Middle frontal gyrus (tissue), 1 donor: Measurements from ENCODE around the gene NTN3.

Source experiments
- DNase-seq: peaks from one replicate; pipeline ENCODE4 v3.0.0-alpha.2; 2015; ENCODE audit warnings: low spot score; ENCODE audit errors: extremely low spot score

NTN3 gene

DNA sequence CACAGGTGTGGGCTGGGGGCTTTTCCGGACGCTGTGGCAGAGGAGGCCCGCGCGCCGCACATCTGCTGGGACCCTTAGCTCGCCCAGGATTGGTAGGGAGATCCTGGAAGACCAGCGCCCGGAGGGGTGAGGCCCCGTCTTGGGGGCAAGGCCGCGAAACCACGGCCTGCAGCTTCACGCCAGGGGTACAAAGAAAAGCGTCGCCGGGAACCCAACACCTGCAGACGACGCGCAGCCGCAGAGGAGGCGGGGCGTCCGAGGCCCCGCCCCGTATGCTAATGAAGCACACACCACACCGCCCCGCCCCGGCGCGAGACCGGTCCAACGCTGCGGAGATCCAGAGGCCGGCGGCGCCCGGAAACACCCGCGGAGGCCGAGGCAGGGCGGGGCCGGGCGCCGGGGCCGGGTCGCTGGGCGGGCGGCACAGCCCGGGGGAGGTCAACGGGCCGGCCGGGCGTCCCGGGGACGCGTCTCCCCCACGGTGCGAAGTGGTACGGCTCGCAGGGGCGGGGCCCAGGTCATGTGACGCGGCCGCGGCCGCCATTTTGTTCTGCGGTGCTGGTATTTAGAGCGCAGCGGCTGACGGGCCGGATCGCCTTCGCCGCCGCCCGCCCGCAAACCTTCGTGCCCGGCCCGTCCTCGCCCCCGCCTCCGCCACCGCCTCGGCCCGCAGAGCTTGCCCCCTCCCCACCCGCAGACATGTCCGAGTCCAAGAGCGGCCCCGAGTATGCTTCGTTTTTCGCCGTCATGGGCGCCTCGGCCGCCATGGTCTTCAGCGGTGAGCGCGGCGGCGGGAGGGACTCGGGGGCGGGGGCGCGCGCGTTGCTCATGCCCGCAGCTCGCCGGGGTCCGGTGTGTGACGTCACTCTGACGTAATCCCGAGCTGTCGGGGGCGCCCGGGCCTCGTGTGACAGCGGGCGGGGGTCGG is 42.6 kb downstream of the NTN3 start, which contains the start of gene ATP6V0C:
TSS of gene ATP6V0C (plus strand) at position 548 of the 928 bp plus-strand sequence. CDS start at position 700, 152 bp downstream.
- DNase-seq = peak; percentile 88

DNA sequence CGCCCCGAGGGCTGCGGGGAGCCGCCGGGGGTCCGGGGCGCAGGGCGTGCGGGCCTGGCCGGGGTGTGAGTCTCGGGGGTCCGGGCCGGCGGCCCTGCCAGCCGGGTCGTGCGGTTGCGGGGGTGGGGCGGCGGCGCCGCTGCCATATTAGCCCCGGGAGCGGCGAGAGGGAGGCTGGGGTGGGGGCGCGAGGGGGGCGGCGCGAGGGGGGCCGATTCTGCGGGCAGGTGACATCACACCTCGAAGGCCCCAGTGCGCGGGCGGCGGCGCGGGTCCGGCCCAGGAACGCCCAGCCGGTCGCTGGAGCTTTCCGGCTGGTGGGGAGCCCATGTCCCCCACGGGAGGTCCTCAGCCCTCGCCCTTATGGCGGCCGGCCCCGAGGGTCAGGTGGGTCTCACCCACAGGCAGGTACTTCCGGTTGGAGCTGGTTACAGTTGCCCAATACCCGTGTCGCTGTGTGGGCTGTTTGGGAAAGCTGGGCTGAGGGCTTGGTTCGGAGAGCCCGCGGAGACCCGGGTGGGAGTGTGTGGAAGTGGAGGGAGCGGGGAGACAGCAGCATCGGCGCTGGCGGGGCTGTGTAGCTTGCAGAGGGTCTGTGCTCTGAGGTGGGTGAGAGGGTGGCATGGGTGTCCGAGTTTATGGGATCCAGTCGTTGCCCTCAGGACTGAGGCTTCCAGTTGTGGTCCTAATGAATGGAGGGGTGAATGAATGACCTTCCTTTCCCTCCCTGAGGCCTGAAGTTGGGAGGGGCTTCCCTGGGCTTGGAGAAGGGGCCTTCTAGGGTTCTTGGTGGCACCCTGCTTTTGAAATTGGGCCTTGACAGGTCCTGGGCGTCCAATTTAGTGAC is 43.5 kb downstream of the NTN3 start:
- no peak for DNase-seq

GRCh38 chr16:2515180-2515851 is 44.2 kb downstream of the NTN3 start:
- DNase-seq = no peak

GRCh38 chr16:2516391-2517240 is 45.5 kb downstream of the NTN3 start:
- no peak for DNase-seq

- no peak for DNase-seq
Observed at GRCh38 chr16:2517954-2518605, 47.0 kb downstream of the NTN3 start.

DNA sequence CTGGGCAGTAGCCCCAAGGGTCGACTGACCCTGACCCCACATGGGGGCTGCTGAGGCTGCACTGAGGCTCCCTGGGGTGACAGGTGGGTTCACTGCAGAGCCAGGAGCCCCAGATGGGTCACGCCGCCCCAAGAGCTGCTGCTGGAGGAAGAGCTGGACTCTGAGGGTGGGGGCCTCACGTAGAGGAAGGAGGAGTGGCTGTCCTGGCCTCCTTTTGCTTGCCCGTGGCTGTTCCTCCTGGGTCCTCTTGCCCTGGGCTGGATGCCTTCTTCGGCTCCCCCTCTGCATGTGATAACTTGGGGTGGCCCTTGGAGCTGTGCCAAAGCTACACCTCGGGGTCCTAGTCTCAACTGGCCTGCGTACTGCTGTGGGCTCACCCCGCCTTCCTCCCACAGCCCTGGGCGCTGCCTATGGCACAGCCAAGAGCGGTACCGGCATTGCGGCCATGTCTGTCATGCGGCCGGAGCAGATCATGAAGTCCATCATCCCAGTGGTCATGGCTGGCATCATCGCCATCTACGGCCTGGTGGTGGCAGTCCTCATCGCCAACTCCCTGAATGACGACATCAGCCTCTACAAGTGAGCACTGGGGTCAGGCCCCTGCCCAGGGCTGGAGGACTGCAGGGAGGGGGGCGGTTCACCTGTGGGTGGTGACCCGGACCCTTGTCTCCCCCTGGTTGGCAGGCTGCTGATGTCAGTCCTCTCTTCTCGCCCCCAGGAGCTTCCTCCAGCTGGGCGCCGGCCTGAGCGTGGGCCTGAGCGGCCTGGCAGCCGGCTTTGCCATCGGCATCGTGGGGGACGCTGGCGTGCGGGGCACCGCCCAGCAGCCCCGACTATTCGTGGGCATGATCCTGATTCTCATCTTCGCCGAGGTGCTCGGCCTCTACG is 48.0 kb downstream of the NTN3 start:
- DNase-seq = no peak

GRCh38 chr16:2519711-2520080 is 48.6 kb downstream of the NTN3 start:
- DNase-seq = no peak

DNA sequence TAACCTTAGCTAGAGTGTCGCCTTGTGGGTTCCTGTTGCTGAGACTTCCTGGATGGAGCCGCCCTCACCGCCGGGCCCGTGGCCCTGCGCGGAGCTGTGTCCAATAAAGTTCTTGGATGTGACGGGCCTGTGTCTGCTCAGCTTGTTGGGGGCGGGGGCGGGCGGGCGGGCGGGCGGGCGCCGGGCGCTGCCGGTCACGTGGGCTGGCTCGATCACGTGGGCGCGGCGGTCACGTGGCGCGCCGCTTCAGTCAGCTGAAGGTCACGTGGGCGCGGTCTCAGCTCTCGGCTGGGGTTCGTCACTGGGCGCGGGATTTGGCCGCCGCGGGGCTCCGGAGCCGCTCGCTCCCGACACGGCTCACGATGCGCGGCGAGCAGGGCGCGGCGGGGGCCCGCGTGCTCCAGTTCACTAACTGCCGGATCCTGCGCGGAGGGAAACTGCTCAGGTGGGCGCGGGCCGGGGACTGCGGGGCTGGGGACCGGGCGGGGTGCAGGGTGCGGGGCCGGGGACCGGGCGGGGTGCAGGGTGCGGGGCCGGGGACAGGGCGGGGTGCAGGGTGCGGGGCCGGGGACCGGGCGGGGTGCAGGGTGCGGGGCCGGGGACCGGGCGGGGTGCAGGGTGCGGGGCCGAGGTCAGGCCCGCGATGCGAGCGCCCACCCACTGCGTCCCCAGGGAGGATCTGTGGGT is 49.1 kb downstream of the NTN3 start, which contains the start of gene AMDHD2:
TSS of gene AMDHD2 (plus strand) at position 275 of the 687 bp plus-strand sequence. CDS start at position 363, 88 bp downstream.
- peak; percentile 69 for DNase-seq

- no peak for DNase-seq
Observed at GRCh38 chr16:2520784-2521531, 49.9 kb downstream of the NTN3 start.
